IMR-90 (cell line): ENCODE data around the gene CHD3. TPM values are rescaled to one million over a fixed set of nuclear protein-coding genes. Genes with fewer than 3 reads are reported as not detected.

Experiments
- ATAC-seq: fragments of 200-7000 bp; cut with Tn5 transposase; 2 replicates; pipeline ENCODE4 v1.9.1; 2020; ENCODE audit warnings: low read depth, mild to moderate bottlenecking, moderate library complexity
- BruUV-seq: library from RNA; stranded (reverse); fragments of 400-500 nt; replicated peaks from 2 replicates; lab custom pipeline; 2021; lab: Mats Ljungman, UMichigan
- CTCF ChIA-PET: fragments of 300-600 bp; formaldehyde crosslinking; extraction: SDS; loops from one replicate; lab custom pipeline; 2021; ENCODE audit warnings: antibody characterized with exemption; lab: Yijun Ruan, JAX
- POLR2A ChIA-PET: fragments of 300-600 bp; sonication (Branson Sonifier 250); formaldehyde crosslinking; loops from one replicate; lab custom pipeline; 2022; ENCODE audit warnings: antibody characterized with exemption; ENCODE audit not compliant: unreplicated experiment; lab: Charles Lee
- DNase-seq: peaks from one replicate; pipeline ENCODE4 v3.0.0; 2013
- H2AFZ ChIP-seq: replicated peaks from 2 replicates; pipeline ENCODE3; 2013; ENCODE audit warnings: low read length, mild to moderate bottlenecking; ENCODE audit not compliant: poor library complexity
- H2AK5ac ChIP-seq: 2 replicates; pipeline ENCODE4 v1.6.1; 2013; ENCODE audit warnings: low read depth, low read length, inconsistent platforms
- H2AK9ac ChIP-seq: replicated peaks from 2 replicates; pipeline ENCODE3; 2013; ENCODE audit warnings: mild to moderate bottlenecking, low read depth, low read length, moderate library complexity; ENCODE audit not compliant: poor library complexity
- H2BK120ac ChIP-seq: 2 replicates; pipeline ENCODE4 v1.6.1; 2013; ENCODE audit warnings: low read depth, low read length, inconsistent platforms
- H2BK15ac ChIP-seq: 3 replicates; pipeline ENCODE4 v1.6.1; 2013; ENCODE audit warnings: low read depth, low read length, inconsistent platforms
- H2BK20ac ChIP-seq: 2 replicates; pipeline ENCODE4 v1.6.1; 2013; ENCODE audit warnings: low read depth, mild to moderate bottlenecking, inconsistent platforms, low read length, moderate library complexity
- H2BK5ac ChIP-seq: 2 replicates; pipeline ENCODE4 v1.6.1; 2013; ENCODE audit warnings: mild to moderate bottlenecking, low read depth, low read length, inconsistent platforms; ENCODE audit not compliant: poor library complexity, severe bottlenecking
- H3K14ac ChIP-seq: replicated peaks from 2 replicates; pipeline ENCODE4 v1.6.1; 2013; ENCODE audit warnings: low read depth, low read length, inconsistent platforms
- H3K18ac ChIP-seq: 2 replicates; pipeline ENCODE4 v1.6.1; 2013; ENCODE audit warnings: low read depth, low read length, control low read depth
- H3K23ac ChIP-seq: 2 replicates; pipeline ENCODE4 v1.6.1; 2013; ENCODE audit warnings: low read depth, low read length, inconsistent platforms
- H3K27ac ChIP-seq: 2 replicates; pipeline ENCODE4 v1.5.1; 2013; ENCODE audit warnings: mild to moderate bottlenecking, control low read depth, low read length; ENCODE audit not compliant: insufficient read depth
- H3K27me3 ChIP-seq: 2 replicates; pipeline ENCODE4 v1.6.1; 2013; ENCODE audit warnings: low read length; ENCODE audit not compliant: control insufficient read depth, insufficient read depth
- H3K36me3 ChIP-seq: 2 replicates; pipeline ENCODE4 v1.6.1; 2013; ENCODE audit warnings: low read length, mixed read lengths; ENCODE audit not compliant: control insufficient read depth, insufficient read depth
- H3K4ac ChIP-seq: 2 replicates; pipeline ENCODE4 v1.6.1; 2013; ENCODE audit warnings: low read depth, low read length, inconsistent platforms
- H3K4me1 ChIP-seq: 2 replicates; pipeline ENCODE4 v1.6.1; 2013; ENCODE audit warnings: low read length, mixed read lengths; ENCODE audit not compliant: control insufficient read depth, insufficient read depth
- H3K4me2 ChIP-seq: 2 replicates; pipeline ENCODE4 v1.6.1; 2013; ENCODE audit warnings: low read depth, mild to moderate bottlenecking, control low read depth, low read length, moderate library complexity
- H3K4me3 ChIP-seq: 2 replicates; pipeline ENCODE4 v1.5.1; 2013; ENCODE audit warnings: low read depth, mild to moderate bottlenecking, control low read depth, low read length, moderate library complexity; ENCODE audit not compliant: insufficient read depth
- H3K56ac ChIP-seq: 2 replicates; pipeline ENCODE4 v1.6.1; 2013; ENCODE audit warnings: low read length, inconsistent platforms; ENCODE audit not compliant: insufficient read depth; ENCODE audit errors: extremely low read depth
- H3K79me1 ChIP-seq, 2 experiments: 2 replicates each; pipeline ENCODE4 v1.6.1; 2013; ENCODE audit warnings: low read length in 2 of 2, inconsistent platforms in 1 of 2, low read depth in 1 of 2
- H3K9ac ChIP-seq: 2 replicates; pipeline ENCODE4 v1.6.1; 2013; ENCODE audit warnings: low read depth, low read length, control low read depth
- H3K9me1 ChIP-seq: 2 replicates; pipeline ENCODE4 v1.6.1; 2013; ENCODE audit warnings: low read length, inconsistent platforms; ENCODE audit not compliant: insufficient read depth
- H3K9me3 ChIP-seq: 2 replicates; pipeline ENCODE4 v1.6.1; 2013; ENCODE audit warnings: low read length; ENCODE audit not compliant: control insufficient read depth, insufficient read depth
- H4K20me1 ChIP-seq: 2 replicates; pipeline ENCODE4 v1.6.1; 2013; ENCODE audit warnings: low read length, inconsistent platforms; ENCODE audit not compliant: insufficient read depth
- H4K5ac ChIP-seq: 2 replicates; pipeline ENCODE4 v1.6.1; 2013; ENCODE audit warnings: mild to moderate bottlenecking, low read depth, low read length, control low read depth
- H4K8ac ChIP-seq, 2 experiments: 2 replicates each; pipeline ENCODE4 v1.6.1; 2013; ENCODE audit warnings: low read depth in 2 of 2, low read length in 2 of 2, control low read depth in 1 of 2, inconsistent platforms in 1 of 2
- H4K91ac ChIP-seq: 2 replicates; pipeline ENCODE4 v1.6.1; 2013; ENCODE audit warnings: low read depth, low read length, inconsistent platforms; ENCODE audit not compliant: insufficient read depth
- CEBPB ChIP-seq: IDR thresholded peaks from 2 replicates; pipeline ENCODE4 v1.6.1; 2012; ENCODE audit warnings: low read depth, low read length, improper control_type of control experiment
- CTCF ChIP-seq: conservative IDR thresholded peaks from 2 replicates; pipeline ENCODE4 v1.5.1; 2012; ENCODE audit warnings: mild to moderate bottlenecking, low read depth, low read length, improper control_type of control experiment
- POLR2A ChIP-seq: IDR thresholded peaks from 2 replicates; pipeline ENCODE4 v1.6.1; 2012; ENCODE audit warnings: mild to moderate bottlenecking, low read depth, low read length
- USF2 ChIP-seq: fragments of 150-350 bp; IDR thresholded peaks from 2 replicates; pipeline ENCODE4 v1.6.1; 2017; ENCODE audit warnings: mild to moderate bottlenecking, antibody characterized with exemption, low read length, low read depth
- WGBS, 2 experiments: methylation state at CpG; one replicate each; pipeline versions ENCODE4 v1.1.5 to v1.1.7; 2013; ENCODE audit warnings: missing lambda C conversion rate in 2 of 2; ENCODE audit not compliant: insufficient read length in 1 of 2; ENCODE audit errors: extremely low coverage in 2 of 2; 5-methylcytosine and 5-hydroxymethylcytosine counted together
- dilution Hi-C: fragments of 300-500 bp; cut with HindIII; formaldehyde crosslinking; loops from one replicate; pipeline ENCODE4 v1.14.3; 2018; ENCODE audit warnings: low sequenced_read_pairs; ENCODE audit not compliant: unreplicated experiment
- in situ Hi-C: fragments of 300-500 bp; cut with MboI; formaldehyde crosslinking; loops from 3 replicates; pipeline ENCODE4 v1.14.3; 2019; ENCODE audit warnings: low sequenced_read_pairs, inconsistent platforms, mixed read lengths
- intact Hi-C: fragments of 100-400 bp; cut with micrococcal nuclease; formaldehyde crosslinking; loops from 2 replicates; pipeline ENCODE4 v1.10.0; 2022
- polyA plus RNA-seq, 3 experiments: library from polyadenylated mRNA; depleted of rRNA; stranded (reverse); fragments of >200 nt; gene quantifications; 2 replicates each; pipeline ENCODE4 v1.2.3, GENCODE V29; 2012; ENCODE audit warnings: low replicate concordance in 1 of 3
- total RNA-seq: library from RNA; depleted of rRNA; stranded (reverse); fragments of >200 nt; gene quantifications from 2 replicates; pipeline ENCODE4 v1.2.3, GENCODE V29; 2012

The CHD3 gene
- total and polyA plus RNA-seq, 2 of the 4 experiments (the other 2 are of a cell fraction) = 65.4 to 78.1 TPM

- Histone ChIP-seq H3K79me1 (peaks cover 19 to 78% of the 10 kb centered on the region in 2 experiments), H3K18ac (no peak overlapping the region), H2BK5ac (no peak overlapping the region), H3K4me2 (no peak overlapping the region), H4K5ac (no peak overlapping the region), H4K20me1 (peaks cover 68% of the 10 kb centered on the region), H3K9me3 (no peaks in the 10 kb centered on the region), H2BK120ac (no peak overlapping the region), H3K27ac (no peak overlapping the region), H3K9me1 (peaks cover 9% of the 10 kb centered on the region; the same call in 1 of the 2 replicates), H2AK9ac (no peak overlapping the region), H3K4me3 (no peak overlapping the region), H3K27me3 (no peaks in the 10 kb centered on the region), H3K36me3 (peaks cover 11% of the 10 kb centered on the region; the same call in 1 of the 2 replicates), H3K56ac (no peak overlapping the region), H2BK20ac (no peak overlapping the region), H4K8ac (no peak overlapping the region), H3K14ac (no peak overlapping the region), H3K23ac (no peak overlapping the region), H3K4me1 (peaks cover 25% of the 10 kb centered on the region), H2AK5ac (no peak overlapping the region), H4K91ac (no peak overlapping the region), H2AFZ (no peak overlapping the region), H2BK15ac (no peak overlapping the region), H3K4ac (no peak overlapping the region), H3K9ac (no peak overlapping the region)
- in situ Hi-C loops (no loop called here), intact Hi-C loops (loop anchor here (5.0 kb wide), 1 partner anchor 268 kb away; no protein-coding TSS in a partner anchor), dilution Hi-C loops (no loop called here)
- CTCF ChIA-PET = interaction anchor here (0.5 kb wide), 1 partner anchor 208 kb away, joined by 4 read pairs; no protein-coding TSS in a partner anchor
- POLR2A ChIA-PET = no interaction called here
- no TSS peak for BruUV-seq
- DNase-seq (no peak), ATAC-seq (no peak)
- TF ChIP-seq CTCF (no peak), USF2 (no peak), POLR2A (peak; percentile 16), CEBPB (no peak)
- no CpG with 5 or more reads among the region's 1 CpG for WGBS, 2 experiments
Observed at GRCh38 chr17:7840441-7840840, 48.1 kb upstream of the CHD3 start.
